Ovary (tissue), 9 donors: ENCODE results near the gene TFDP2. TPM values are rescaled to one million over a fixed set of nuclear protein-coding genes. Genes with fewer than 3 reads are reported as not detected.

Experiments used
- DNase-seq, 5 donors: peaks; one replicate each; pipeline ENCODE4 v3.0.0-alpha.2; 2019 to 2020
- H3K27ac ChIP-seq, 2 donors: fragments of 200-600 bp; one replicate each; pipeline versions ENCODE4 v1.5.1 to v1.8.0; 2019 to 2022
- H3K27me3 ChIP-seq: fragments of 200-600 bp; one replicate; pipeline ENCODE4 v1.8.0; 2022
- H3K36me3 ChIP-seq: fragments of 200-600 bp; sonication (generic); one replicate; pipeline ENCODE4 v1.5.1; 2019
- H3K4me1 ChIP-seq: one replicate; pipeline ENCODE4 v1.8.1; 2013; ENCODE audit warnings: mild to moderate bottlenecking, moderate library complexity; ENCODE audit not compliant: insufficient read depth
- H3K4me3 ChIP-seq: fragments of 200-600 bp; sonication (generic); one replicate; pipeline ENCODE4 v1.5.1; 2017
- H3K9me3 ChIP-seq, 2 donors: fragments of 200-600 bp in 1 of 2; sonication (generic) in 1 of 2; one replicate each; pipeline versions ENCODE4 v1.5.1 to v1.8.1; 2013 to 2019; ENCODE audit warnings: mild to moderate bottlenecking in 1 of 2, moderate library complexity in 1 of 2
- CTCF ChIP-seq, 3 donors: fragments of 450-650 bp in 2 of 3; fragments of 200-600 bp in 1 of 3; IDR thresholded peaks; one replicate each; pipeline versions ENCODE4 v1.5.1 to v1.8.0; 2016 to 2022; ENCODE audit warnings: antibody characterized with exemption in 3 of 3, mild to moderate bottlenecking in 1 of 3
- EP300 ChIP-seq: sonication (generic); formaldehyde crosslinking; IDR thresholded peaks from one replicate; pipeline ENCODE4 v1.6.1; 2017; ENCODE audit warnings: antibody characterized with exemption
- POLR2A ChIP-seq: fragments of 450-650 bp; IDR thresholded peaks from one replicate; pipeline ENCODE4 v1.6.1; 2017; ENCODE audit warnings: antibody characterized with exemption, mild to moderate bottlenecking, moderate library complexity
- WGBS, 3 donors: extraction: QIAGEN DNeasy Blood & Tissue Kit in 1 of 3; methylation state at CpG; one replicate each; pipeline versions ENCODE4 v1.1.5 to v1.1.7; 2013 to 2017; 5-methylcytosine and 5-hydroxymethylcytosine counted together
- intact Hi-C, 4 donors: fragments of 100-400 bp; cut with DNase I; formaldehyde crosslinking; loops; one replicate each; pipeline versions ENCODE4 v1.11.0 to v1.15.1; 2022 to 2023
- polyA plus RNA-seq, 2 donors: library from polyadenylated mRNA; stranded (reverse); fragments of 200-250 nt in 1 of 2; fragments of 350-450 nt in 1 of 2; fragmentation: Illumina TruSeq in 1 of 2; extraction: RNeasy Lipid Tissue Mini Kit (QIAGEN cat#74804) in 1 of 2; gene quantifications; one replicate each; pipeline ENCODE4 v1.2.3, GENCODE V29; 2013 to 2014
- total RNA-seq, 7 donors: library from RNA; depleted of rRNA in 2 of 7; stranded (reverse); fragments of >200 nt in 2 of 7; fragmentation: NEBNext Ultra II Directional in 3 of 7; extraction: Animal tissue kit (Norgen Biotek cat#: 25700) in 3 of 7; gene quantifications; one replicate each; pipeline versions ENCODE4 v1.1.0 to v1.2.4, GENCODE V29; 2016 to 2023
- donor health status: DM: no; HTN: no; CAD: no; lungs with moderate emphysema.
- donor health status: DM: no; HTN: no; CAD: no.
- donor health status: Bipolar disorder and iron deficiency.
- donor health status: DM: yes; HTN: yes; CAD: no.
- donor health status: DM: no; HTN: no; CAD: no.
- donor health status: DM: yes; HTN: yes; CAD: no.

The TFDP2 gene
- total and polyA plus RNA-seq, 9 donors = 25.7 to 89.8 (median 78.4) TPM

GRCh38 chr3:141940194-141940776 lies 209.1 kb downstream of the TFDP2 start:
- intact Hi-C loops = no loop called here

GRCh38 chr3:141939759-141940158 lies 209.6 kb downstream of the TFDP2 start:
- H3K4me1 ChIP-seq = no peaks in the 10 kb centered on the region
- no peaks in the 10 kb centered on the region for H3K9me3 ChIP-seq
- DNase-seq = no peak
- intact Hi-C loops = no loop called here
- TF ChIP-seq EP300 (no peak), CTCF (IDR thresholded peaks at IDR 0.05) (no peak), POLR2A (no peak)
- no peaks in the 10 kb centered on the region for H3K27me3 ChIP-seq
- H3K27ac ChIP-seq = no peak overlapping the region
- no peak overlapping the region for H3K4me3 ChIP-seq
- WGBS, 3 donors = 89 to 90% (median 89%) methylated on average over 4 of the region's 4 CpGs
- no peaks in the 10 kb centered on the region for H3K36me3 ChIP-seq

More at GRCh38 chr3:141940194-141940776, 209.1 kb downstream of the TFDP2 start:
- Histone ChIP-seq H3K9me3 (no peaks in the 10 kb centered on the region), H3K4me1 (no peaks in the 10 kb centered on the region), H3K27me3 (no peaks in the 10 kb centered on the region), H3K4me3 (no peak overlapping the region), H3K27ac (no peak overlapping the region), H3K36me3 (no peaks in the 10 kb centered on the region)
- WGBS, 3 donors = 67 to 75% (median 70%) methylated on average over 12 of the region's 12 CpGs
- TF ChIP-seq CTCF (IDR thresholded peaks at IDR 0.05) (no peak), EP300 (no peak), POLR2A (no peak)
- DNase-seq = no peak

DNA sequence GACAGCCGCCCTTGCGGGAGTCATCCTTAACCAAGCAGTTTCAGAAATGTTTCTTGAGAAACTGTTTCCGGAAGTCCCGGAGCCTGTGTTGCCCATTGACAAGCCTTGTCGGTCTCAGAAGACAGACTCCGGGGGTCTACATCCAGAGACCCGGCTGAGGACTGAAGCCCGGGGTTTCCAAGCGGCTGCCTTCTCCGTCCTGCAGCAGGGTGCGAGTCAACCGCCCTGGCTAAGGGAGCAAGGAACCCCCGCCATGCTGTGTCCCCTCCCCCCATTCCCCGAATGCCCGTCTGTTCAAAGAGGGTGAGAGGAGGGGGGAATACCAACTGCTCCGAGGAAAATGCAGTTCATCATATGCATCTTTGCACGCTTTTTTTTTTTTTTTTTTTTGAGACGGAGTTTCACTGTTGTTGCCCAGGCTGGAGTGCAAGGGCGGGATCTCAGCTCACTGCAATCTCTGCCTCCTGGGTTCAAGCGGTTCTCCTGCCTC lies 211.3 kb downstream of the TFDP2 start:
- intact Hi-C loops = no loop called here
- TF ChIP-seq CTCF (IDR thresholded peaks at IDR 0.05) = no peak
- H3K36me3 ChIP-seq = no peaks in the 10 kb centered on the region
- H3K27ac ChIP-seq = no peak overlapping the region
- WGBS, 3 donors = 87 to 91% (median 89%) methylated on average over 20 of the region's 20 CpGs
- H3K9me3 ChIP-seq = no peaks in the 10 kb centered on the region
- no peak overlapping the region for H3K4me3 ChIP-seq
- no peak for DNase-seq
- no peaks in the 10 kb centered on the region for H3K4me1 ChIP-seq
- H3K27me3 ChIP-seq = no peaks in the 10 kb centered on the region

GRCh38 chr3:141934354-141934753 lies 215.0 kb downstream of the TFDP2 start:
- Histone ChIP-seq H3K4me1 (no peaks in the 10 kb centered on the region), H3K4me3 (no peak overlapping the region), H3K27me3 (no peaks in the 10 kb centered on the region), H3K27ac (no peak overlapping the region), H3K9me3 (no peaks in the 10 kb centered on the region), H3K36me3 (no peaks in the 10 kb centered on the region)
- DNase-seq = no peak
- TF ChIP-seq CTCF (IDR thresholded peaks at IDR 0.05) = no peak
- TF ChIP-seq POLR2A = no peak
- no peak for TF ChIP-seq EP300
- intact Hi-C loops = no loop called here
- WGBS, 3 donors = 84 to 87% (median 85%) methylated on average over 4 of the region's 4 CpGs
